Effector CD4-positive, alpha-beta T cell (primary cell): Measurements from ENCODE around the gene CLDN2.

Experiments used
- DNase-seq: peaks from one replicate; pipeline ENCODE4 v3.0.0-alpha.2; 2020

CLDN2 gene

DNA sequence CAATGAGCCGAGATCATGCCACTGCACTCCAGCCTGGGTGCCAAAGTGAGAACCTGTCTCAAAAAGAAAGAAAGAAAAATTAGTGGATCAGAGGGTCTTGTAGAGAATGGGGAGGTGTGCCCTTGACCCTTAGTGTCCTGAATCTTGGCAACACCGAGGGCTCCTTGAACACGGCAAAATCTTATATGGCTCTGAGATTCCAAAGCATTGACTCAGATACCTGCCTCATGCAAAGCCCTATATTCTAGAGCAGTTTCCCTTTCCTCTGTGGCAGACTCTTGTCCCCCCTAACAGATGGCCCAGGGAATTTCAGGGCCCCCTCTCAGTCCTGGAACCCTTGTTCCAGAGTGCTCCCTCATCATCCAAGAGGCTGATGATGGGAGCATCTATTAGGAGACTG lies 6.8 kb downstream of the CLDN2 start:
- DNase-seq: no peak

- DNase-seq: no peak
Observed at GRCh38 chrX:106927700-106928099, 7.5 kb downstream of the CLDN2 start.

GRCh38 chrX:106928227-106928626 lies 8.0 kb downstream of the CLDN2 start:
- DNase-seq: no peak

DNA sequence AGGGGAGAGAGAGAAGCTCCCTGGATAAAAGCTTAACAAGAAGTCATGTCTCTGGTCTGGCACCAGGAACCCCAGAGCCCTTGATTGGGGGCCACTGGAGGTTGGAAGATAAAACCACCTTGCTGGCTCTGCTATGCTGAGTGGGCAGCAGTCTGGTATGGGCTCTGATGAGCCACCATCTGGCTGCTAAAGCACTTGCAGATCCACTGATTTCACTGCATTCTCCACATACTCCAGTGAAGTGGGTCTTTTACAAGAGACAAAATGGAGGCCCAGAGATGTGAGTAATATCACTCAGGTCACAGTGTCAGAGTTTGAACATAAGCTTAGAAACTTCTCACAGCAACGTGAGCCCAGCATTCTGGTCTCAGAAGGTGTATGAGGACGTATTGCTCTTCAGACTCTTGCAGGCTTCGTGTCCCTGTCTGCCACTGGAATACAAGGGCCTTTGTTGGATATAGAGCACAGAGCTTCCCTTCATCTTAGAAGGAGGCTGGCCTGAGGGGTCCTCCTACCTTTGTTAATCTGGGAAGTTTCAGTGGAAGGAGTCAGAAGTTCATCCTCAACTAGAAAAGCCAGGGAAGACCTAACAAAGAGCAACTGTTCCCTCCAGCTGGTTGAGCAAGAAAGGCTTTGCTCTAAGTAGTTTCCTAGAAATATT lies 11.8 kb downstream of the CLDN2 start:
- no peak for DNase-seq

DNA sequence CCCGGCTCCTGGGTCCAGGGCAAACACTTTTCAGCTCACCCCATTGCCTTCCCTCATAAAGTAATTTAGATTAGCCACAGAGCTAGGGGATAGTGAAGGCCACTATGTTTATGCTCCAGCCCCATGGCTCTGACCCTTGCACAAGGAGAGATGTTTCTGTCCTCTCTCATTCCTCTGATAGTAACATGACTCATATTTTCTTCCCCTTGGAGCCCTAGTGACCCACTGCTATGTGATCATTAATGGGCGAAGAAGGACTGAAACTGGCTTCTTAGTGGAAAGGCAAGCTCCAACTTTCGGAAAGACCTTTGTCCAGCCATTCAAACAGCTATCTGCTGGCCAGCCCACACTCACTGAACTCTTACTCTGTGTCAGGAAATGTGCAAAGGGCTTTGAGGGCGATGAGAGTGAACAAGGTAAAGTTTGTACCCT lies 12.3 kb downstream of the CLDN2 start:
- DNase-seq: no peak

DNA sequence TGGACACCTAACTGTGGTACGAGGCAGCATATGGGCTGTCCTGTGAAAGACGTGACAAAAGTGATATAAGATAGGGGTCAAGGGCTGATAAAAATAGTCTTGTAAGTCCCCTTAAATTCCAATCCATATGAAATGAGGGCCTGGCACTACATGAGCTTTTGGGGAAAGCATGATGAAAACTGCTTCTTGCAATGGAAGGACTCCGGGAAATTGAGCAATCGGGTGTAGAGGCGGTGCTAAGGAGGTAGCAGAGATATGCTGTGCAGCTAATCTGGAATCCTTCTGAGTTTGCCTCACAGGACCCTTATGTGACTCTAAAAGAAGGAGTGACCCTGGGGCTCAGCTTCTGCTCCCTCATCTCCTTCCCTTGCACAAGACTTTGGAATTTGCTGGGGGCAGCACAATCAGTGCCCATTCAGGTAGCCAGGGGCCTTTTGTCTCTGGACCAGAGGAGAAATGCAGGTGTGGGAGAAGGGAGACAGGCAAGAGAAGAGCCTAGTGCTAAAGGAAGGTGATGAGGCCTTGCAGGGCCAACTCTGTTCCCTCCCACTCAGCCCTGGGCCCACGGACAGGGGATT lies 12.8 kb downstream of the CLDN2 start:
- no peak for DNase-seq

DNA sequence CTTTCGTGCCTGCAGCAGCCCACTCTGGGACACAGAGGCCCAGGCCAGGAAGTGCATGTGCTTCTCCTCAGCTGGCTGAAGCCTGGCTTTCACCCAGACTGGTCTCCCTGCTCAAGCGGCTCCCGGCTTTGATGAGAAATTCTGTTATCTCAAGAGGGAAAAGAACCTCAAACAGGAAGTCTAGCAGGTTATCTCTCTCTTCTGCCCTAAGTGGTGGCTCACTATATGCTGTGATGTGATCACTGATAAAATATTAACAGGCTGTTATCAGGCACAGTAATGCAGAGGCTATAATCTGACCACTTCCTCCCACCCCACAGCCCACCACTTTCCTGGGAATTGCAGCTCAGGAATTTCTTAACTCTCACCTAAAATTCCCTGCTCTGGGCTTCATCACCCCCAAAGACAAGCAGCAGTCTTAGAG lies 13.3 kb downstream of the CLDN2 start:
- DNase-seq: no peak

- no peak for DNase-seq
Observed at GRCh38 chrX:106935175-106935574, 15.0 kb downstream of the CLDN2 start.

GRCh38 chrX:106936246-106936645 lies 16.0 kb downstream of the CLDN2 start:
- no peak for DNase-seq

GRCh38 chrX:106939566-106939965 lies 19.4 kb downstream of the CLDN2 start:
- no peak for DNase-seq

- no peak for DNase-seq
Observed at GRCh38 chrX:106940068-106940467, 19.9 kb downstream of the CLDN2 start.

DNA sequence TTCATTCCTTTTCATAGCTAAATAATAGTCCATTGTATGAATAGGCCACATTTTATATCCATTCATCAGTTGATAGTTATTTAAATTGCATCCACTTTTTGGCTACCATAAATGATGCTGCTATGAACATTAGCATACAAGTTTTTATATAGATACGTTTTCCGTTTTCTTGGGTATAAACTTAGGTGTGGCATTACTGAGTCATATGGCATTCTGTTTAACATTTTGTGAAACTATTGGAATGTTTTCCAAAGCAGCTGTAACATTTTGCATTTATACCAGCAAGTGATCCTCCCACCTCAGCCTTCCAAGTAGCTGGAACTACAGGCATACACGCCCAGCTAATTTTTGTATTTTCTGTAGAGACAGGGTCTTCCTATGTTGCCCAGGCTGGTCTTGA lies 26.3 kb downstream of the CLDN2 start:
- DNase-seq: no peak

- DNase-seq: no peak
Observed at GRCh38 chrX:106948641-106949040, 28.4 kb downstream of the CLDN2 start.

- no peak for DNase-seq
Observed at GRCh38 chrX:106949366-106949765, 29.2 kb downstream of the CLDN2 start.

DNA sequence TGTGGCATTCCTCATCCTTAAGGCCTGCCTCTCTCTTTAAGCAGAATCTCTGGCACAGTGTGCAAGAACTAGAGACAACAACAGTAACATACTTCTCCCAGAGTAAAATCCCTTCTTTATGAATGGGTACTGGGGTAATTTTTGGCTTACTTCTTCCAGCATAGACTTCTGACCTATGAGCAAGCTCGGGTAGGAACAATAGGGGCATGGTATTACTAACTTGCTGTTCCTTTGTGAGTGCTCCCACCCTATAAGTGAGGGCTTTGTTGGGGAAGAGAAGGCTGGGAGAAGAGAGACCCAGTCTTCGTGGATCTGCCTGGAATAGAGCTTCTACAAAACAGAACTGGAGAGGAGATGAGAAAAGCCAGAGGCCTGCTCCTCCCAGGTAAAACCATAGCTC lies 30.2 kb downstream of the CLDN2 start:
- no peak for DNase-seq

DNA sequence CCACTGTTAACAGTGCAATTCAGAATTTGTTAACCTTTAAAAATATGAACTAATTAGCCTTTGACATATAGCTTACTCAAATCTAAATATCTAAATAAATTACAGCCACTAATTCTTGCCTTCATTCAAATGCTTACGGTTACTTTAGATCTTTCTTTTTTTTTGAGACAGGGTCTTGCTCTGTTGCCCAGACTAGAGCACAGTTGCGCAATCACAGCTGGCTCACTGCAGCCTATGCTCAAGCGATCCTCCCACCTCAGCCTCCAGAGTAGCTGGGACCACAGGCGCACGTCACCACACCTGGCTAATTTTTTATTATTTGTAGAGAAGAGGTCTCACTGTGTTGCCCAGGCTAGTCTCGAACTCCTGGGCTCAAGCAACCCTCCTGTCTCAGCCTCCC lies 31.0 kb downstream of the CLDN2 start:
- no peak for DNase-seq

DNA sequence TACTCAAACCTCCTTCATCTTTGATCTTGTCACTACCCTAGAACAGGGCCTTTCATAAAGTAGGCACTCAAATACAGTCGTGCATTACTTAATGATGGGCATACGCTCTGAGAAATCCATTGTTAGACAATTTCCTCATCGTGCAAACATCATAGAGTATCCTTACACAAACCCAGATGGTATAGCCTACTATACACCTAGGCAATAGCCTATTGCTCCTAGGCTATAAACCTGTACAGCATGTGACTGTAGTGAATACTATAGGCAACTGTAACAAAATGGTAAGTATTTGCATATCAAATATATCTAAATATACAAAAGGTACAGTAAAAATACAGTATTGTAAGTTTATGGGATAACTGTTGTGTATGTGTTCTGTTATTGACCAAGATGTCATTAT lies 31.9 kb downstream of the CLDN2 start:
- DNase-seq: no peak

GRCh38 chrX:106952538-106952937 lies 32.3 kb downstream of the CLDN2 start:
- no peak for DNase-seq

GRCh38 chrX:106952988-106953387 lies 32.8 kb downstream of the CLDN2 start:
- no peak for DNase-seq

- DNase-seq: no peak
Observed at GRCh38 chrX:106954041-106954440, 33.8 kb downstream of the CLDN2 start.

DNA sequence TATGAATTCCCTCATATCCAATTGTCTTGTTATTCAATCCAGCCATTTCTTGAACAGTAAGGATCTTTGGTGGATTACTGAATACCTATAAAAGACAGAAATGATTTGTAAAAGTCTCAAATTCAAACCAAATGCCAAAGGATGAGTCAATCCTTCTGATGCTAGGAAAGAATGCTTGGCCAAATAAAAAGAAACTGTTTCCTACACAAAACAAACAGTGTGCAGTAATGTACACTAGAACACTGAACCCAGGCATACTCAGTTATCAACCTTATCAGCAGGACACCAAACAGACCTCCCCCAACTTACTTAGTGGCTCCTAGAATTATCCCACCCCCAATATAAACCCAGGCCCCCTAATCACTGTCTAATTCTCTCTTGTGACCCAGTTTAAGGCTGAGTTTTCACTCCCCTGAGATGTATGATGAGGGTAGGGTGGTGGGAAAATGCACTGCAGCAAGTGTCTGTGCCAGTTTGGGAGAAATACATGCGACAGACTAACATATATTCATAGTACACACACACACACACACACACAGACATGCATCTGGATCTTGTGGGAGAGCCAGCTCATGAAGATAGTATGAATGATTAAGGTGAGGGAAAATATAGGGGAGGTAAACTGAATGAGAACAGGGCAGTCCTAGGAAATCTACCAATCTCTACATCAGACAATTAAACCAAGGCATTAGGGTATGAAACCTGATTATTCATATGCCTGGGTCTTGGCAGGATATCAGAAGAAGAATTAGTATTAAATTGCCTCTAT lies 35.0 kb downstream of the CLDN2 start:
- no peak for DNase-seq

DNA sequence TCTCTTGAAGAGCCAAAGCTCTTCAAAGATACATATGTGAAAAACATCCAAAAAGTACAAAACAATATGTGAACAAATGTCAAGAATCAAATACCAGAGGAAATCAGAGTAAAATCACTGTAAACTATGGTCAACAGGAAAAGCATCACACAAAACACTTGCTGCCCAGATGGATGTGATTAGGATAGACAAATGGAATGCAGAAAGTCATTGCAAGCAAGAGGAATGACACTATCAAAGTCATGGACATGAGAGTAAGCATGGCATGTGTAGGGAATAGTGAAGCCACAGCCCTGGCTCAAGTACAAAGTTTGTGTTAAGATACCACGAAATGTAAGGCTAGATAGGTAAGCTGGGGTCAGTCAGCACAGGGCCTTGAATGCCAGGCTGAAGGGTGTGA lies 37.7 kb downstream of the CLDN2 start:
- DNase-seq: no peak

DNA sequence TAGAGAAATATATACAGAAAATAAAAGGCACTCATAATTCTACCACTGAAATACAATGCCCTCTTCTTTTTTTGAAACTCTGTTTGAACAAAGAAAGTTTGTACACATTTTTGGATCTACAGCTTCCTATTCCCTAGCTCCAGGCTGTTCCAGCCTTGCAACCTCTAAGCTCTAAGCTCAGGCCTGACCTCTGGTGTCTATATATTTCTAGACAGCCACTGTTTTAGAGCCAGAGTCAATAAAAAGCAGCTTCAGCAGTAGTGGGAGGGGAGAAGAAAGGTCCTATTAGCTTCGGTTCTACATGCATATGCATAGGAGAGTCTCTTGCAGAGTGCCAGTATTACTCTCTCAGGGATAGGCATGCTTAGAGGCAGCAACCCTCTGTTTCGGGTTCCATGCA lies 39.7 kb downstream of the CLDN2 start:
- no peak for DNase-seq

- no peak for DNase-seq
Observed at GRCh38 chrX:106963111-106963510, 42.9 kb downstream of the CLDN2 start.
